Rectal smooth muscle tissue (tissue), 1 donor: ENCODE results near the gene ADD2.

Experiments used
- H3K27ac ChIP-seq: one replicate; pipeline ENCODE4 v1.7.0; 2013; ENCODE audit warnings: low read depth, low read length, inconsistent platforms
- H3K27me3 ChIP-seq: one replicate; pipeline ENCODE4 v1.7.0; 2013; ENCODE audit warnings: low read length; ENCODE audit not compliant: control insufficient read depth, insufficient read depth
- H3K36me3 ChIP-seq: one replicate; pipeline ENCODE4 v1.7.0; 2013; ENCODE audit warnings: low read length; ENCODE audit not compliant: control insufficient read depth, insufficient read depth
- H3K4me1 ChIP-seq: one replicate; pipeline ENCODE4 v1.7.0; 2013; ENCODE audit warnings: low read length; ENCODE audit not compliant: control insufficient read depth, insufficient read depth
- H3K4me3 ChIP-seq: one replicate; pipeline ENCODE4 v1.7.0; 2013; ENCODE audit warnings: low read length
- H3K9ac ChIP-seq: one replicate; pipeline ENCODE4 v1.7.0; 2013; ENCODE audit warnings: low read length

ADD2 gene

DNA sequence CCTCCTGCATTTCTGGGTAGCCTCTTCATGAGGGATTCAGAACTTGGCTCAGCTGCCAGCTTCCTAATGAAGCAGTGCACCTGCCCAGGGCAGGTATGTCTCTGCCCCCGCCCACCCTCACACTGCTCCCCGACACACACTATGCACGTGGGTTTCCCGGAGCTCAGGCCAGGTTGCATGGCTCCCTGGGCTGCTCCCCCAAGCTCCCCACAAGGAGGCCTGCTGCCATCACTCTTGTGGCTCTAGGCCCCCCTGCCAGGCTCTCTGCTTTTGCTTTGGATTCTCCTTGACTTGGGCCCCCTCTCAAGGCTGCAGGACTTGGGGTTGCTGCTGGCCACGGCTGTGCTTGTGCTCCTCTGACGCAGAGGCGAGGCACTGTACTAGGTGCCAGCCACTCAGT lies 43.6 kb downstream of the ADD2 start:
- Histone ChIP-seq H3K9ac (no peak overlapping the region), H3K4me3 (no peak overlapping the region), H3K27ac (no peak overlapping the region), H3K4me1 (no peaks in the 10 kb centered on the region), H3K36me3 (no peaks in the 10 kb centered on the region), H3K27me3 (no peaks in the 10 kb centered on the region)

DNA sequence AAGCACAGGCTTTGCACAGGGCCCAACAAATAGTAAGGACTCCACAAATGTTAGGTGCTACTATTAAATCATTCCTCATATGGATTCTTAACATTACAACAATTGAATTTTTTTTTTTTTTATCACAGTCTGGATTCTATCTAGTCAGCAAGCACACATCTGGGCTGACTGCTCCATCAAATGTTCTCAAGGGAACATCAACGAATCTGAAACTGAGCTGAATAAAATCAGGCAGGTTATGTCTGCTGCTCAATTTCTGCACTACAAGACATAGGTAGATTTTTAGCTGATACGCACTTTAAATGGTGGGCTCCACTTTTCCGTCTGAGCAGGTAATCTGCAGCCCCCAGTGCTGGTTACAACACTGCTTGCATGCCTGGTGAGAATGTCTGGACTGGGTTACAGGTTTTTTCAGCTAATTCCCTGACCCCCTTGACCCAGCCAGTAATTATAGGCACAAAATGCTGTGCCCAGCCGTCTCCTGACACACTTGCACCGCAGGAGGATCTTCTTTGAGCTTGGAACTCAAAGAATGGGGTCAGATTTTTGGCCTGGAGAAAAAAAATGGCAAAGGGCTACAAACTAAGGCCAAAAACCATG lies 44.6 kb downstream of the ADD2 start:
- Histone ChIP-seq H3K4me3 (no peak overlapping the region), H3K27ac (no peak overlapping the region), H3K4me1 (no peaks in the 10 kb centered on the region), H3K9ac (no peak overlapping the region), H3K27me3 (no peaks in the 10 kb centered on the region), H3K36me3 (no peaks in the 10 kb centered on the region)

DNA sequence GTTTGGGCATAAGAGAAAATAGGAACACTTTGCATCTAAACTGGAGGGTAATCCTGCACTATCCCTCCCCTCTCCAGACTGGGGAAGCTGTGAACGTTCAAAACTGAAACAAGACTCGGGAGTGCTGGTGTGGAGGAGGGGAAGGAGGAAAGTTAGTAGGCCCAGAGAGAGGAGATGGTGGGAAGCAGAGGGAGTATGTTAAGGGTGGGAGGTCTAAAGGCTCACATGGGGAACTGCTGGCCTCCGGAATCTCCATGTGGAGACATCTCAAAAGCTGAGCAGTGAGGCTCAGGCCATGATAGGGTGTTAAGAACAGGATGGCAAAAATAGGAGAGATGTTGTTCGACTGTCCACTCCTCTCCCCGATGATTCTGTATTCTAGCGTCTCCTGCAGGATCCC lies 47.9 kb downstream of the ADD2 start:
- Histone ChIP-seq H3K27me3 (no peaks in the 10 kb centered on the region), H3K4me3 (no peak overlapping the region), H3K27ac (no peak overlapping the region), H3K4me1 (no peaks in the 10 kb centered on the region), H3K9ac (no peak overlapping the region), H3K36me3 (no peaks in the 10 kb centered on the region)

DNA sequence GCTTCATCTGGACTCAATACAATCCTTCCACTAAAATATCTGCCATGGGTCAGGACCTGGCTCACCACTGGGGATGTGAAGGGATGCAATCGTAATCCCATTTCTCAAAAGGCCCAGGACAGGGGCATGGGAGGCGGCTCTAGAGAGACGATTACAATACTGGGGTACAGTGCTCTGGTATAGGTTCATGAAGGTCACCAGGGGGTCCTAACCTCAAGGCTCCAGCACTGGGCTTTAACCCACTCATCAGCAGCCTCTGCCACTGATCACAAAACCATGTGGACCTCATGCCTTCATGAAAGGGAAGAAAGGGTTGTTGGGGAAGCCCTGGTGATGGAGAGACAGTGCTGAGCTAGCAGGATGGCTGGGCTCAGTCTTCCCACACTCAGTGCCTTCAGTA lies 48.8 kb downstream of the ADD2 start:
- Histone ChIP-seq H3K27ac (no peak overlapping the region), H3K27me3 (no peaks in the 10 kb centered on the region), H3K4me1 (no peaks in the 10 kb centered on the region), H3K4me3 (no peak overlapping the region), H3K36me3 (no peaks in the 10 kb centered on the region), H3K9ac (no peak overlapping the region)

DNA sequence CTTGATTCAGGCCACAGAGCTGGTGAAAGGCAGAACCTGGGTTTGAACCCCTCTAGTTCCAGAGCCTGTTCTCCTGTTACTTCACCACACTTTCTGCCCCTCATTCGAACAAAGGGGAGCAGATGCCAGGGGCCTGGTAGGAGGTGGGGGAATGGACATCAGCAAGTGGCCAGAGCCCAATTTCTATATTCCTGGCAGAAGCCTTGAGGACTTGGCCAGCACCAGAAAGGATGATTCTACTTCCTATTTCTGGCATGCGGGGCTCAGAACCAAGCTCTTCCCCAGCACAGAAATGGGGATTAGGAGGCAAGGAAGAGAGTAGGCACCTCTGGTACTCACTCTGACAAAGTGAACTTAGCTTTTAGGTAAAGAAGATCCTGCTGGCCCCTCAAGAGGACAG lies 49.3 kb downstream of the ADD2 start:
- Histone ChIP-seq H3K4me1 (no peaks in the 10 kb centered on the region), H3K9ac (no peak overlapping the region), H3K27ac (no peak overlapping the region), H3K36me3 (no peaks in the 10 kb centered on the region), H3K27me3 (no peaks in the 10 kb centered on the region), H3K4me3 (no peak overlapping the region)

DNA sequence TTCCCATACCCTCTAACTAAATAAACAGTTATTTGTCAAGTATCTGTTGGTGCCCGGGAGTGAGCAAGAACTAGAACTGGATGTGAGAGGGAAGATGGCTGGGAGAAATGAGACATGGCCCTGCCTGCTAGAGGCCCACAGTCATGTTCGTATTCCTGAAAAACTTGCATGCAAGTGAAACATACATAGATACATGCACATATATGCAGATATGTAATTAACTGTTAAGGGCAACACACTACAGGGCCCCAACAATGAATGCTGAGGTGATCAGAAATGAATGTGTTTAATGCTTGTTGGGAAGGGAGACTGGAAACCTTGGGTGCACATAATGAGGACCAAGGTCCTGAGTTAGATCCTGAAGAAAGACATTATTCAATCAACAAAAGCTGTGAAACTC lies 49.8 kb downstream of the ADD2 start:
- H3K27me3 ChIP-seq: no peaks in the 10 kb centered on the region
- no peaks in the 10 kb centered on the region for H3K36me3 ChIP-seq
- no peak overlapping the region for H3K27ac ChIP-seq
- H3K4me3 ChIP-seq: no peak overlapping the region
- H3K4me1 ChIP-seq: no peaks in the 10 kb centered on the region
- no peak overlapping the region for H3K9ac ChIP-seq

DNA sequence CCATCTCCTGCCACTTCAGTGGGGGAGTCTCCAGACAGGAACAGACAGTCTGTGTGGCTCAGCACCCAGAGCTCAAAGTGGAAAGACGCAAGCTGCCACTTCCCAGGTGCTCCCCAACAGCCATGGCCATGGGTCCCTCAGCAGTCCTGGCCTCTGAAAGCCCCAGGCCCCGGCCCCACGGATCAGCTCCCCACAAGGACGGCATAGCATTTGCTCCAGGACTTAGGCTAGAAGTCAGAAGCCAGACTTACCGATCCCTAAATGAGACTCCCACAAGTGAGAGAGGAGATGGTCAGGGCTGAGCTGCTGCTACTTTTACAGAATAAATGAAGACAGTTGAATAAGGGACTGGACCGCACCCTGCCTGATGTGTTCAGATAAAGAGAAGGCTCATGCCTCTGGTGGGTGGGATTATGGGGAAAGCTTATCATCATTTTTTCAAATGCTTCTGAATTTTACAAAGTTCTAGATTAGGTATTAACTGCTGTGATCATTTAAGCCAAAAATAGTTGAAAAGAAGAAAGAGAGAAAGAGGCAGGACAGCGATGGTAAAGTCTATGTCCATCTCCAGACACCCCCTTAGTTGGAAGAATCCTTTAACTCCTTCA lies 50.5 kb downstream of the ADD2 start:
- H3K36me3 ChIP-seq: no peaks in the 10 kb centered on the region
- H3K4me1 ChIP-seq: no peaks in the 10 kb centered on the region
- H3K4me3 ChIP-seq: no peak overlapping the region
- no peak overlapping the region for H3K27ac ChIP-seq
- no peaks in the 10 kb centered on the region for H3K27me3 ChIP-seq
- H3K9ac ChIP-seq: no peak overlapping the region

DNA sequence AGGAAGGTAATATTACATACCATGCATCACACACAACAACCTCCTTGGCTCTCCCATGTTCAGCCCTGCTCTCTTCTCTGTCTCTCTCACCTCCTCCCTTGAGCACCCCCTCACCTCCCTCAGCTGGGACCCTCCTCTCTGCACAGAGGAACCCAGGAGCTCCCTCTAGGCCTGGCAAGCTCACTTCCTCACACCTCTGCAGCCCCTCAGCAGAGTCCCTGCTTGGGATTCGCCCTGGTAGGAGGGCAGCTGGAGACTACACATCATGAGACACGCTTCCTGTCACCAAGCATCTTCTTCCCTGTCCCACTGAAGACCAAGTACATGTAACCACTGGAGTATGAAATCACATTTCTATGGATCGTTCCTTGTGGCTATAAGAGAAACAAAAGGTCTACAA lies 51.0 kb downstream of the ADD2 start:
- Histone ChIP-seq H3K27me3 (no peaks in the 10 kb centered on the region), H3K4me1 (no peaks in the 10 kb centered on the region), H3K27ac (no peak overlapping the region), H3K4me3 (no peak overlapping the region), H3K36me3 (no peaks in the 10 kb centered on the region), H3K9ac (no peak overlapping the region)

DNA sequence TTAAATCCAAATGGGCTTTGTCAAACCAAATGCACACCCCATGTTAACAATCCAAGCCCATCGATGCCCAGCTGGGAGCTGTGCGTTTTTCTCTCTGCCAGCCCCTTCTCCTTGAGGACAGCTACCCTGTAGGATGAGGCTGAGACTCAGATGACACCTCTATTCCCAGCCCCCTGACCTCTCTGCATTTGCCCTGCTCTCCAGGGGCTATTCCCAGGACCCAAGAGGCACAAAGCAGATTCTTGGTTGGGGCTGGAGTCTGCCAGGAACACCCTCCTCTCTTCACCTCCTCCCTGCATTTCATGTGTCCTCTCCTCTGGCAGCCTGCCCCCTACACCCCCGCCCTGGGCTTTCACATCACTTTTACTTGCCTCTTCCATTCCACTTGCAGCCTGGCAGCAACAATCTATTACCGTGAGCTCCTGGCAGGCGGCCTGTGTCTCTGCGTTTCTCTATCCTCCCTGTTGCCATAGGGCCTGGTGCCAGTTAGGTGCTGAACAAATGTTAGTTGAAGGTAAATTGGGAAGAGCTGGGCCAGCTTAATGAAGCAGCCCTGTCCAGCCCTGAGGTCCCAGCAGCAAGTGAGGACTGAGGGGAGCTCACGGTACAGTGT lies 51.8 kb downstream of the ADD2 start:
- Histone ChIP-seq H3K4me1 (no peaks in the 10 kb centered on the region), H3K4me3 (no peak overlapping the region), H3K27ac (no peak overlapping the region), H3K27me3 (no peaks in the 10 kb centered on the region), H3K36me3 (no peaks in the 10 kb centered on the region), H3K9ac (no peak overlapping the region)

DNA sequence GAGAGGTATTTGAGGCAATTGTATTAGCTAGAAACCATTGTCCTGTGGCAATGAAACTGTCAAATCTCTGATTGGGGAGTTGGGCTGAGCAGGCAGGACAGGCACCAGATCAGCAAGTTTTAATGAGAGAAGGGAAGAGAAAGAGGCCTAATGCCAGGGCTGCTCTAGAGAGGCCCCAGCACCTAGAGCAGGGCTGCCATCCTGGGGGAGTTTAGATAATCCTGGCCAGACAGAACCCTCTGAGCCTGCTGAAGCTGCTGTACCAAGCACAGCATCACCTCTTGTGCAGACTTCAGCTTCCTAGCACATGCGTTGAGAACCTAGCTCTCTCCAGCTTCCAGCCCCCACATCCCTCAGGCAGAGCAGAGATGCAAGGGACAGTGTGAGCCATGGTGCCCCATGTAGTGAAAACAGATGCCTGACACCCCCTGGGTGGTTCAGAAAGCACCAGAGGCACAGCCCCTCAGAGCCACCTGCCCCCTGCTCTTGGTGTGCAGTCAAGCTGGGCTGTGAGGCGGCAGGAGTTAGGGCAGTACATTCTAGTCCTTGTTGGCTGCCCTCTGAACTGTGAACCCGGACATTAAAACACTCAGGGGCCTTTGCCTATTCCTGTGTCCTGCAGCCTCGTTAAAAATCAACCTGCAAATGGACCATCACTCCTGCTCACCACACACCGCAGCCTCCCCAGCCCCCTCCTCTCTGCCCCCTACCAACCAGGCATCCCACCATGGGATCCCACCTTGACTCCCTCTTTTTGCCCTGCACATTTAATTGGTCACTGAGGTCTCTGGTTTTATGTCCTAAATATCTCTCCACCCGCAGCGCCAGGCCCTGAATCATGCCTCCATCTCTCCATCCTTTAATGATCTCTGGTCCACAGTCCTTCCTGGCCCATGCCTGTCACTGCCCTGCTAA lies 52.7 kb downstream of the ADD2 start:
- H3K4me1 ChIP-seq: no peaks in the 10 kb centered on the region
- H3K27me3 ChIP-seq: no peaks in the 10 kb centered on the region
- no peaks in the 10 kb centered on the region for H3K36me3 ChIP-seq
- no peak overlapping the region for H3K27ac ChIP-seq
- H3K4me3 ChIP-seq: no peak overlapping the region
- no peak overlapping the region for H3K9ac ChIP-seq

DNA sequence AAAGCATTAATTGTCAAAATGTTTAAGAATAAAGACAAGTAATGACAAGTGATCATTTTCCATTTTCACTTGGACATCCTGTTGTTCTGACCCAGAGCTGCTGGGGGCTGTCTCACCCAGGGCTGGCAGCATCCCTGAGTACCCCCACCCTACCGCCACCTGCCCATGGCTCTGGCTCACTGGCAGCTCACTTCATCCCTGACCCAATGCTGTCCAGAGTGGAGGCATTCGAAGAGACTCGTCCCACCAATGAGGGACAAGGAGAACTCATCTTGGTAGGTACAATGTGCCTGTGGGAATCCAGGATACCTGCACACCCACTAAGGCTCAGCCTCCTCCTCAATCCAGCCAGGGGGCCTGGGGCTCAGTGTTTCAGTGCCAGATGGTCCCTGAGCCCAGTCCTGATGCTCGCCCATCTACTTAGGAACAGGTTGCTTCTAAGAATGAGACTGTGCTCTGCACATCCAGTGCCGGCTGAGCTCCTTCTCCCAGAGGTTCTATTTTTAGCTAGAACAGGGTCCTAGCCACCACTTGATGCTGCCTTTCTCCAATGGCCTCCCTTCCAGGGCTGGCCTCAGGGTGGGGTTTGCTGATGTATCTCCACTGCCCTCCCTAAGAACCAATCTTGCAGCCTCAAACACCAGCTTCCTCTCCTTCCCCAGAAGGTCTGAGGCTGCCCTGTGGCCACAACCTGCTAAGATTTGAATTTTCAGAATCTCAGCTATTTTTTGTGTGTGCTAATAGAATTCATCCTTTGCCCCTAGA lies 53.7 kb downstream of the ADD2 start:
- H3K27me3 ChIP-seq: no peaks in the 10 kb centered on the region
- H3K9ac ChIP-seq: no peak overlapping the region
- no peaks in the 10 kb centered on the region for H3K4me1 ChIP-seq
- no peaks in the 10 kb centered on the region for H3K36me3 ChIP-seq
- no peak overlapping the region for H3K4me3 ChIP-seq
- no peak overlapping the region for H3K27ac ChIP-seq

DNA sequence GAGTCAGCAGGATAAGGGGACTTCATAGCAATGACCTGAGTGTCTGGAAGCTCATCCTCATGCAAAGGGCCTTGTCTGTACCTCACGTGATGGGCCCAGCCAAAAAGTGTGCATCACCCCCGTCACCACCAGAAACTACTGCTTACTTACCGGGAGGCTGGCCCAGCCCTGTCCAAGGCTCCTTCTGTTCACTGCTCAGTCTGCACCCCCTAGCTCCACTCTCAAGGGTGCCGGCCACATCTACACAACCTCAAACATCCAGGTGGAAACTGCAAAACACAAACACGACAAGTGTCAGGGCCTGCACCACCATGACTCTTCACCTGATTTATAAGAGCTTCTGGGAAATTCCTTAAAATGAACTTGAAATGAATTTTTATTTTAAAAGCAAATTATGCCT lies 55.1 kb downstream of the ADD2 start:
- H3K4me1 ChIP-seq: no peaks in the 10 kb centered on the region
- H3K27ac ChIP-seq: no peak overlapping the region
- no peaks in the 10 kb centered on the region for H3K27me3 ChIP-seq
- no peak overlapping the region for H3K4me3 ChIP-seq
- no peak overlapping the region for H3K9ac ChIP-seq
- no peaks in the 10 kb centered on the region for H3K36me3 ChIP-seq
